PC-9 (cell line): Measurements from ENCODE around the gene RAB11A. TPM values are rescaled to one million over a fixed set of nuclear protein-coding genes. Genes with fewer than 3 reads are reported as not detected.

ENCODE experiments used
- BruUV-seq: library from RNA; stranded (reverse); fragments of 400-500 nt; replicated peaks from 2 replicates; lab custom pipeline; 2021; lab: Mats Ljungman, UMichigan
- CTCF ChIA-PET: fragments of 300-600 bp; sonication (Branson Sonifier 250); formaldehyde crosslinking; loops from one replicate; lab custom pipeline; 2022; ENCODE audit warnings: antibody characterized with exemption; lab: Charles Lee
- POLR2A ChIA-PET: fragments of 300-600 bp; sonication (Branson Sonifier 250); formaldehyde crosslinking; loops from one replicate; lab custom pipeline; 2022; ENCODE audit warnings: antibody characterized with exemption; ENCODE audit not compliant: unreplicated experiment; lab: Charles Lee
- DNase-seq, 2 experiments: peaks; one replicate each; pipeline versions ENCODE4 v3.0.0 to v3.0.0-alpha.2; 2015 to 2022; ENCODE audit warnings: mixed read lengths in 1 of 2
- H2AFZ ChIP-seq: fragments of 200-600 bp; sonication (generic); 2 replicates; pipeline ENCODE4 v1.8.1; 2017; ENCODE audit warnings: antibody characterized with exemption
- H3F3A ChIP-seq: fragments of 200-600 bp; sonication (generic); 2 replicates; pipeline ENCODE4 v1.8.1; 2017; ENCODE audit warnings: antibody characterized with exemption, mild to moderate bottlenecking, low read depth; ENCODE audit not compliant: insufficient read depth
- H3K27ac ChIP-seq: fragments of 200-600 bp; sonication (generic); 2 replicates; pipeline ENCODE4 v1.6.1; 2016; ENCODE audit warnings: mixed run types
- H3K27me3 ChIP-seq: fragments of 200-600 bp; sonication (generic); 2 replicates; pipeline ENCODE4 v1.6.1; 2016; ENCODE audit warnings: low read depth, mixed run types; ENCODE audit not compliant: insufficient read depth
- H3K36me3 ChIP-seq: fragments of 200-600 bp; sonication (generic); 2 replicates; pipeline ENCODE4 v1.6.1; 2016; ENCODE audit warnings: low read depth, mixed run types
- H3K4me1 ChIP-seq: fragments of 200-600 bp; sonication (generic); replicated peaks from 2 replicates; pipeline ENCODE4 v1.6.1; 2016; ENCODE audit warnings: mixed run types; ENCODE audit not compliant: insufficient read depth
- H3K4me2 ChIP-seq: fragments of 200-600 bp; sonication (generic); 2 replicates; pipeline ENCODE4 v1.6.1; 2017; ENCODE audit warnings: mixed run types
- H3K4me3 ChIP-seq: fragments of 200-600 bp; sonication (generic); 2 replicates; pipeline ENCODE4 v1.6.1; 2016; ENCODE audit warnings: mixed run types
- H3K79me2 ChIP-seq: fragments of 200-600 bp; sonication (generic); 2 replicates; pipeline ENCODE4 v1.6.1; 2017; ENCODE audit warnings: low read depth, mixed run types
- H3K9me2 ChIP-seq: fragments of 200-600 bp; sonication (generic); 2 replicates; pipeline ENCODE4 v1.8.1; 2017; ENCODE audit warnings: mild to moderate bottlenecking; ENCODE audit not compliant: insufficient read depth
- H3K9me3 ChIP-seq: fragments of 200-600 bp; sonication (generic); 2 replicates; pipeline ENCODE4 v1.8.1; 2016; ENCODE audit warnings: low read depth; ENCODE audit not compliant: insufficient read depth
- H4K20me1 ChIP-seq: fragments of 200-600 bp; sonication (generic); 2 replicates; pipeline ENCODE4 v1.8.1; 2017; ENCODE audit not compliant: insufficient read depth
- CTCF ChIP-seq: fragments of 200-600 bp; sonication (generic); conservative IDR thresholded peaks from 2 replicates; pipeline ENCODE4 v1.6.1; 2017; ENCODE audit warnings: mixed run types, antibody characterized with exemption, mild to moderate bottlenecking, moderate library complexity
- EZH2 ChIP-seq: fragments of 200-600 bp; sonication (generic); IDR thresholded peaks from 2 replicates; pipeline ENCODE4 v1.8.0; 2017; ENCODE audit warnings: antibody characterized with exemption, low read depth
- intact Hi-C: fragments of 100-400 bp; cut with micrococcal nuclease; formaldehyde crosslinking; loops from one replicate; pipeline ENCODE4 v1.10.0; 2022; ENCODE audit not compliant: unreplicated experiment
- total RNA-seq: library from RNA; stranded (reverse); gene quantifications from 2 replicates; pipeline ENCODE4 v1.2.3, GENCODE V29; 2021

RAB11A gene
- total RNA-seq, 1 experiment from 2014 or later = 233 TPM

- CTCF ChIA-PET = no interaction called here
- no peaks in the 10 kb centered on the region for H4K20me1 ChIP-seq
- intact Hi-C loops = loop anchor here (10.0 kb wide), 1 partner anchor 430 kb away; no protein-coding TSS in a partner anchor
Measured at GRCh38 chr15:65834603-65835282, 34.5 kb upstream of the RAB11A start.

GRCh38 chr15:65835447-65835846, 33.8 kb upstream of the RAB11A start:
- no peak overlapping the region for H2AFZ ChIP-seq
- H4K20me1 ChIP-seq = no peaks in the 10 kb centered on the region
- H3K9me2 ChIP-seq = no peaks in the 10 kb centered on the region
- no peak overlapping the region for H3K4me2 ChIP-seq
- no TSS peak for BruUV-seq
- no peak overlapping the region for H3K27ac ChIP-seq
- POLR2A ChIA-PET = no interaction called here
- H3K79me2 ChIP-seq = no peaks in the 10 kb centered on the region
- no peak for DNase-seq
- H3K36me3 ChIP-seq = no peaks in the 10 kb centered on the region
- no peaks in the 10 kb centered on the region for H3K27me3 ChIP-seq
- H3K4me3 ChIP-seq = no peak overlapping the region
- TF ChIP-seq CTCF (no peak), EZH2 (no peak)
- intact Hi-C loops = loop anchor here (10.0 kb wide), 1 partner anchor 431 kb away; no protein-coding TSS in a partner anchor
- H3F3A ChIP-seq = peaks cover 26% of the 10 kb centered on the region
- CTCF ChIA-PET = interaction anchor here (1.1 kb wide), 1 partner anchor 197 kb away, joined by 5 read pairs; no protein-coding TSS in a partner anchor
- H3K4me1 ChIP-seq = peaks cover 20% of the 10 kb centered on the region
- H3K9me3 ChIP-seq = no peaks in the 10 kb centered on the region

More at GRCh38 chr15:65834603-65835282, 34.5 kb upstream of the RAB11A start:
- Histone ChIP-seq H3K4me3 (no peak overlapping the region), H3K9me2 (no peaks in the 10 kb centered on the region), H3K79me2 (no peaks in the 10 kb centered on the region), H3K36me3 (no peaks in the 10 kb centered on the region), H3K27me3 (no peaks in the 10 kb centered on the region), H3K4me2 (no peak overlapping the region), H3K4me1 (peaks cover 20% of the 10 kb centered on the region), H2AFZ (no peak overlapping the region), H3K9me3 (no peaks in the 10 kb centered on the region), H3F3A (peaks cover 26% of the 10 kb centered on the region), H3K27ac (no peak overlapping the region)
- no TSS peak for BruUV-seq
- TF ChIP-seq CTCF = no peak
- no peak for TF ChIP-seq EZH2
- no peak for DNase-seq
- POLR2A ChIA-PET = no interaction called here

GRCh38 chr15:65836665-65837064, 32.6 kb upstream of the RAB11A start:
- ChIA-PET CTCF (interaction anchor here (1.1 kb wide), 1 partner anchor 198 kb away, joined by 5 read pairs; no protein-coding TSS in a partner anchor), POLR2A (interaction anchor here (0.6 to 0.7 kb wide), 2 partner anchors 31 to 423 kb away, joined by 9 to 11 read pairs; no protein-coding TSS in a partner anchor)
- Histone ChIP-seq H2AFZ (no peak overlapping the region), H3K4me3 (no peak overlapping the region), H3K4me1 (peaks cover 18% of the 10 kb centered on the region), H3K79me2 (no peaks in the 10 kb centered on the region), H4K20me1 (no peaks in the 10 kb centered on the region), H3K27ac (no peak overlapping the region), H3K9me3 (no peaks in the 10 kb centered on the region), H3K9me2 (no peaks in the 10 kb centered on the region), H3K27me3 (no peaks in the 10 kb centered on the region), H3F3A (peaks cover 25% of the 10 kb centered on the region), H3K36me3 (no peaks in the 10 kb centered on the region), H3K4me2 (no peak overlapping the region)
- TF ChIP-seq EZH2 = no peak
- TF ChIP-seq CTCF = peak; percentile 27; the same call in 1 of the 2 replicates
- BruUV-seq = no TSS peak
- intact Hi-C loops = loop anchor here (10.0 kb wide), 1 partner anchor 432 kb away; no protein-coding TSS in a partner anchor
- no peak for DNase-seq
